A549 treated with AZD2906 at 1 μM for 4 hours (cell line): ENCODE measurements around the gene PCDHB3. TPM values are rescaled to one million over a fixed set of nuclear protein-coding genes. Genes with fewer than 3 reads are reported as not detected.

Source experiments
- total RNA-seq: library from RNA; stranded (reverse); fragments of 200-300 nt; extraction: Qiagen RNA extraction; gene quantifications from 5 replicates; pipeline ENCODE4 v1.2.3, GENCODE V29; 2022

The PCDHB3 gene
- 0.02 to 0.03 TPM (median 0.02 TPM) in 3 of 5 replicates, not detected in the others for total RNA-seq

GRCh38 chr5:141100243-141100805 lies at the start of gene PCDHB3:
Gene PCDHB3 (plus strand): TSS chr5:141100473. CDS start chr5:141100650, 177 bp downstream.

DNA sequence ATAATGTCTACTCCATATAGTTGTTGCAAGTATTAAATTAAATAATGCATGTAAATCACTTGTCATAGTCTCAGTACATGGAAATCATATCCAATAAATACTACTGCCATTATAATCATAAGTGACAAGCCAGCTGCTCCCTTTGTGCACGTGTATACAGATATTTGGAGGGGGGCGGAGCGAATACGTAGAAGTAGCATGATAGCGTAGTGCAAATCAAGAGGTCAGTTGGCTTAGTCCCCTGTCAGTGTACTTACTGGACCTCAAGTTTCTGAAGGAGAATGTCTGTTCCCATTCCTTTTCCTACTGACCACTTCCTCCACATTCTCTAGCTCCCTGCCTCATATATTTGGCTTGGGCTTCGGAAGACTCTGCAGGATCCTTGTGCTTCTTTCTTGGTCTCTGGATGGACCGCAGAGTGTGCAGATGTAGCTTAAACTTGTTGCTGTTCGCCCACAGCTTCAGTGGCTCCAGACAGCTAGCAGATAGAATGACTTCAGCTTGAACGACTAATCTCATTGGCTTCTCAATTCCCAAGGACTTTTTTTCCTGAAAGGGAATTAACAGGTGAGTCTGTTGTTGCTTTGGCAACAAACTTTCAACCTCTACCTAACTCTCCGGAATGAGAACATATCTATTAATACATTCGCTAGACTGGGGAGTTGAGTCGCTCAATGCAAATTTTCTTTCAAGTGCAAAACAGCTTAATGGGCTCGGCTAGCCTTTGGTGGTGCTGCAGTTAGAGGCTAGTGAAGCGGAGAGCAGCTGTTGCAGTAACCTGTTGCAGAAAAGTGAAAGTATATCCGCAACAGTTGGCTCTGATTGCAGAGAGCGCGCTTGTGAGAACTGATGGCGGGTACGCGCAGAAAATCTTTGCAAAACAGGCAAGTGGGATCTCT lies 49.4 kb upstream of the PCDHB3 start, which contains the start of gene PCDHB1:
Gene PCDHB1 (plus strand): TSS at position 753 of the 899 bp plus-strand sequence. CDS start 97 bp downstream, at position 850.

GRCh38 chr5:141094481-141095262 lies 5.6 kb upstream of the PCDHB3 start, which contains the start of gene PCDHB2:
Gene PCDHB2 (plus strand): TSS chr5:141094615. CDS start chr5:141094791, 176 bp downstream.

GRCh38 chr5:141121563-141121962 lies 21.3 kb downstream of the PCDHB3 start, which contains the start of gene PCDHB4:
Gene PCDHB4 (plus strand): TSS chr5:141121818. CDS start chr5:141121999, 181 bp downstream.

DNA sequence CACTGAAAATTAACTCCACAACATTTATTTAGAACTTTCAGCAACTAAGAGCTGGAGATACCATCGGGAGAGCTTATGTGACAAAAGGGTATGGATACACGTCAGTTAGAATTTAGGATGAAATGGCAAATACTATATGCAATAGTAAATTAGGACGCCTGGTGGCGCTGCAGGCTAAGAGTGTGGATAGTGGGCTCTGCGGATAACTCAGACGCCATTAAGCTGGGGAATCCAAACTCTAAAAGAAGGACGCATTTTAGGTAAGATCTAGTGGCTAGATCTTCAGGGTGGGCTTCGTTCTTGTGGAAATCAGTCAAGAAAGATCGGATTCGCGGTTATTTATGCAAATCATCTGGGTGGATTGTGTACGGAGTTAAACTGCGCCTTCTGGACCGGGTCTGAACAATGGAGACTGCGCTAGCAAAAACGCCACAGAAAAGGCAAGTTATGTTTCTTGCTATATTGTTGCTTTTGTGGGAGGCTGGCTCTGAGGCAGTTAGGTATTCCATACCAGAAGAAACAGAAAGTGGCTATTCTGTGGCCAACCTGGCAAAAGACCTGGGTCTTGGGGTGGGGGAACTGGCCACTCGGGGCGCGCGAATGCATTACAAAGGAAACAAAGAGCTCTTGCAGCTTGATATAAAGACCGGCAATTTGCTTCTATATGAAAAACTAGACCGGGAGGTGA lies 34.9 kb downstream of the PCDHB3 start, which contains the start of gene PCDHB5:
Gene PCDHB5 (plus strand): TSS at position 177 of the 688 bp plus-strand sequence. CDS start 229 bp downstream, at position 406.

DNA sequence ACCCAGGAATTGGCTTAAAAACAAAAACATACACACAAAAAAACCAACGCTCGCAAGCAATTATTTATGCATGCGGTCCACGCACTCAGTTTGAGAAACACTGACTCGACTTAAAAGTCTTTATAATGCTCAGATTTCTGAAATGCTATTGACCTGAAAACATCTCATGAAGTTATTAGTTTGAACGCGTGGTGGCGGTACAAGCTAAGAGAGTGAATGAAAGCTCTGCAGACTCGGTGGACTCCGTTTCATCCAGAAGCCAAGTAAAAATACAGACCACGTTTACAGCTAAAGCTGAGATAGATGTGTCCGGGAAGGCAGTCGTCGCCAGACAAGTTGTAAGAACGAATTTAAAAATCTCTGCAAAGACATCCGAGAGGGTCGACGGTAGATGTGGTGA lies 49.5 kb downstream of the PCDHB3 start, which contains the start of gene PCDHB6:
Gene PCDHB6 (plus strand): TSS at position 246 of the 400 bp plus-strand sequence. CDS start 201 bp downstream, outside the sequence.

Other genes with a start within 250 kb of the PCDHB3 start
- gene PCDHA10, start 244.6 kb upstream of the PCDHB3 start, total RNA-seq: 0.01 to 0.02 TPM (median 0.01 TPM) in 3 of 5 replicates, not detected in the others
- 0.04 to 0.24 TPM (median 0.08 TPM) in 5 replicates for gene PCDHA11, start 231.5 kb upstream of the PCDHB3 start, total RNA-seq
- gene PCDHA12, start 225.2 kb upstream of the PCDHB3 start, total RNA-seq: 3.0 to 3.2 TPM (median 3.1 TPM) in 5 replicates
- gene PCDHA13, start 218.3 kb upstream of the PCDHB3 start, total RNA-seq: 0.03 to 0.06 TPM (median 0.05 TPM) in 5 replicates
- 1.7 to 2.2 TPM (median 1.9 TPM) in 5 replicates for gene PCDHAC1, start 174.2 kb upstream of the PCDHB3 start, total RNA-seq
- gene PCDHAC2, start 134.0 kb upstream of the PCDHB3 start, total RNA-seq: 3.2 to 5.7 TPM (median 3.6 TPM) in 5 replicates
- not detected in 5 replicates for gene PCDHB1, start 49.1 kb upstream of the PCDHB3 start, total RNA-seq
- gene PCDHB2, start 5.9 kb upstream of the PCDHB3 start, total RNA-seq: 2.6 to 5.2 TPM (median 3.4 TPM) in 5 replicates
- gene PCDHB4, start 21.3 kb downstream of the PCDHB3 start, total RNA-seq: 0.03 to 0.12 TPM (median 0.06 TPM) in 5 replicates
- 1.3 to 1.7 TPM (median 1.4 TPM) in 5 replicates for gene PCDHB5, start 34.7 kb downstream of the PCDHB3 start, total RNA-seq
- gene PCDHB6, start 49.6 kb downstream of the PCDHB3 start, total RNA-seq: 0.84 to 1.1 TPM (median 0.90 TPM) in 5 replicates
- 0.01 to 0.03 TPM (median 0.02 TPM) in 3 of 5 replicates, not detected in the others for gene PCDHB7, start 72.2 kb downstream of the PCDHB3 start, total RNA-seq
- gene PCDHB8, start 77.3 kb downstream of the PCDHB3 start, total RNA-seq: 0.24 to 0.28 TPM (median 0.26 TPM) in 5 replicates
- gene PCDHB16, start 81.9 kb downstream of the PCDHB3 start, total RNA-seq: 0.02 to 0.13 TPM (median 0.06 TPM) in 5 replicates
- 0.01 to 0.09 TPM (median 0.02 TPM) in 4 of 5 replicates, not detected in the other for gene PCDHB9, start 86.7 kb downstream of the PCDHB3 start, total RNA-seq
- 0.02 to 0.06 TPM (median 0.03 TPM) in 3 of 5 replicates, not detected in the others for gene PCDHB10, start 91.9 kb downstream of the PCDHB3 start, total RNA-seq
- gene PCDHB11, start 99.2 kb downstream of the PCDHB3 start, total RNA-seq: 0.05 to 0.08 TPM (median 0.07 TPM) in 5 replicates
- gene PCDHB12, start 108.2 kb downstream of the PCDHB3 start, total RNA-seq: 0.01 to 0.02 TPM in 2 of 5 replicates, not detected in the others
- gene PCDHB13, start 113.4 kb downstream of the PCDHB3 start, total RNA-seq: 0.03 to 0.08 TPM (median 0.06 TPM) in 5 replicates
- 0.03 to 0.09 TPM (median 0.06 TPM) in 5 replicates for gene PCDHB14, start 122.9 kb downstream of the PCDHB3 start, total RNA-seq
- 0.03 to 0.13 TPM (median 0.07 TPM) in 5 replicates for gene PCDHB15, start 144.9 kb downstream of the PCDHB3 start, total RNA-seq
- gene SLC25A2, start 203.6 kb downstream of the PCDHB3 start, total RNA-seq: not detected in 5 replicates
- 59.3 to 79.3 TPM (median 67.9 TPM) in 5 replicates for gene TAF7, start 220.3 kb downstream of the PCDHB3 start, total RNA-seq
- 0.23 to 0.32 TPM (median 0.27 TPM) in 5 replicates for gene PCDHGA1, start 230.0 kb downstream of the PCDHB3 start, total RNA-seq
- gene PCDHGA2, start 238.3 kb downstream of the PCDHB3 start, total RNA-seq: 0.40 to 0.74 TPM (median 0.53 TPM) in 5 replicates
- 0.02 to 0.03 TPM in 2 of 5 replicates, not detected in the others for gene PCDHGA3, start 243.4 kb downstream of the PCDHB3 start, total RNA-seq
- 1.4 to 1.9 TPM (median 1.7 TPM) in 5 replicates for gene PCDHGB1, start 249.6 kb downstream of the PCDHB3 start, total RNA-seq